ENCODE data around the gene PTPRD.

GRCh38 chr9:8815931-8816330 lies 1796.9 kb downstream of the PTPRD start:
- no peak for TF ChIP-seq EZH2 (IDR thresholded peaks at IDR 0.05; ENCODE audit: borderline replicate concordance, insufficient read depth, low read depth, low read length, poor library complexity, severe bottlenecking)
- TF ChIP-seq CTCF (IDR thresholded peaks at IDR 0.05): no peak

All from B cell (primary cell).